ENCODE measurements around the gene FRYL.

GRCh38 chr4:48739560-48740019 lies 40.5 kb downstream of the FRYL start:
- TF ChIP-seq, protein P1, sequence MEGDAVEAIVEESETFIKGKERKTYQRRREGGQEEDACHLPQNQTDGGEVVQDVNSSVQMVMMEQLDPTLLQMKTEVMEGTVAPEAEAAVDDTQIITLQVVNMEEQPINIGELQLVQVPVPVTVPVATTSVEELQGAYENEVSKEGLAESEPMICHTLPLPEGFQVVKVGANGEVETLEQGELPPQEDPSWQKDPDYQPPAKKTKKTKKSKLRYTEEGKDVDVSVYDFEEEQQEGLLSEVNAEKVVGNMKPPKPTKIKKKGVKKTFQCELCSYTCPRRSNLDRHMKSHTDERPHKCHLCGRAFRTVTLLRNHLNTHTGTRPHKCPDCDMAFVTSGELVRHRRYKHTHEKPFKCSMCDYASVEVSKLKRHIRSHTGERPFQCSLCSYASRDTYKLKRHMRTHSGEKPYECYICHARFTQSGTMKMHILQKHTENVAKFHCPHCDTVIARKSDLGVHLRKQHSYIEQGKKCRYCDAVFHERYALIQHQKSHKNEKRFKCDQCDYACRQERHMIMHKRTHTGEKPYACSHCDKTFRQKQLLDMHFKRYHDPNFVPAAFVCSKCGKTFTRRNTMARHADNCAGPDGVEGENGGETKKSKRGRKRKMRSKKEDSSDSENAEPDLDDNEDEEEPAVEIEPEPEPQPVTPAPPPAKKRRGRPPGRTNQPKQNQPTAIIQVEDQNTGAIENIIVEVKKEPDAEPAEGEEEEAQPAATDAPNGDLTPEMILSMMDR (IDR thresholded peaks at IDR 0.05) = no peak
- TF ChIP-seq POLR2A (IDR thresholded peaks at IDR 0.05) = no peak
